ENCODE data around the gene KIAA1217.
"Not testable (repeated sequence)": the region's sequence is repeated elsewhere in the genome, so short reads cannot be mapped to it uniquely, and the experiment has no call there.

KIAA1217 gene

DNA sequence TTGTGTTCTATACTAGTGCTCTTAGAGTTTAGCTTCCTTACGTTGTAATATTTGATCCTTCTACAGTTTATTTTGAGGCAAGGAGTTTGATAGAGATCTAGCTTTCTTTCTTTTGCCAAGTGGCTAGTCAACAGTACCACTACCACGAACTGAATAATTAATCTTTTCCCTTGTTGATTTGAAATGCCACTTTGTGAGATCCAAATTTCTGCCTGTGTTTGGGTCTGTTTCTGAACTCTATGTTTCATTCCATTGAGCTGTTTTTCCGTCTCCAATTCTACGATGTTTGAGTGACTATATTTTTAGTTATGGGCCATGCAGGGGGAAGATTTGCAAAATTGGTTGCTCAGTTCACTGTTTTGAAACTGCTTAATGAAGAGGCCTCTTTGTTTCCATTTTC is 134.7 kb downstream of the KIAA1217 start:
- DNase-seq, result no peak

DNA sequence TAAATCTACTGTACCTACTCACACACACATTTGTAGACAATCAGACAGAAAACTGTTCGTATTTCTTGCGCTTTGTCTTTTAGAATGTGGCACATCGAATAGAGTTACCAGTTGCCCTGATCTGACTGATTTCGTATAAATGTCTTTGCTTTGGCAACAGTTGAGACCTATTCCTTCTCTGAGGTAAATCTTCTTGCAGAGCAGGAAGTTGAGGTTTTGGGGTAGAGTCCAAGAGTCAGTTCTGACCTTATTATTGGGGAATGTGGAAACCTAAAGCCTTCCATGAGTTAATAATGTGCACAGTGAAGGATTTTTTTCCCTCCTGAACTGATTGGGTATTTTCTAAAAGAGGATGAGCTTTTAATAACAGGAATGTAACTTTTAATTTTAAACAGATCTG is 135.3 kb downstream of the KIAA1217 start:
- DNase-seq, result no peak

DNA sequence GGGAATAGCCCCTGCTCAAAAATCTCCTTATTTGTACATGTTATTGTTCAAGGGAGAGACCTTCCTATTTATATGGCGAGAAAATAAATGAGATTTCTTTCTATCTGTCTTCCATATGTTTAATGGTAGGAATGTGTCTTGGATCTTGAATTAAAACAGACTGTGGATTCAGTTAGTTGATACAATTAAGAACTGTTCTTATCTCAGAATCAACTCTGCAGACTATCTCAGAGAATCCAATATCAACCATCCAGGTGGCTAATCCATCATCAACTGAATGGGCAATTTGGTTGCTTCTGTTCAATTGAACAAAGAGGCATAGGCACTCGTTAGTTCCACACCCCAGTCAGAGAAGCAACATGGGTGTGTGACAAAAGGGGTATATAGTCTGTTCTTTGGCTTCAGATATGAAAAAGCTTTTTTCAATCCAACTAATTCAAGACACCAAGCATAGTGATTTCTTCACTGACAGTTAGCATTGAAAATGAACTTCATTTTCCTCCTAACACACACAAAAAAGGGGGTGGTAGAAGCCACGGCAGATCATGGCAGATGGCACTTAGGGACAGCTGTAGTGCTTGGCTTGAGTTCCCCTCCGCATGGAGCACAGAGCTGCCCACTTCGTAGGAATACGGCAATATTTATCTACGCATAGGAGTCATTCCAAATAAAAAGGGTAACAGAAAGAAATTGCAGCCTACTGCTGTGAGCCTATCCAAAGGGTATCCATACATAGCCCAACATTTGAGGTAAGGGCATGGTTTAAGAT is 135.9 kb downstream of the KIAA1217 start:
- DNase-seq, result no peak

DNA sequence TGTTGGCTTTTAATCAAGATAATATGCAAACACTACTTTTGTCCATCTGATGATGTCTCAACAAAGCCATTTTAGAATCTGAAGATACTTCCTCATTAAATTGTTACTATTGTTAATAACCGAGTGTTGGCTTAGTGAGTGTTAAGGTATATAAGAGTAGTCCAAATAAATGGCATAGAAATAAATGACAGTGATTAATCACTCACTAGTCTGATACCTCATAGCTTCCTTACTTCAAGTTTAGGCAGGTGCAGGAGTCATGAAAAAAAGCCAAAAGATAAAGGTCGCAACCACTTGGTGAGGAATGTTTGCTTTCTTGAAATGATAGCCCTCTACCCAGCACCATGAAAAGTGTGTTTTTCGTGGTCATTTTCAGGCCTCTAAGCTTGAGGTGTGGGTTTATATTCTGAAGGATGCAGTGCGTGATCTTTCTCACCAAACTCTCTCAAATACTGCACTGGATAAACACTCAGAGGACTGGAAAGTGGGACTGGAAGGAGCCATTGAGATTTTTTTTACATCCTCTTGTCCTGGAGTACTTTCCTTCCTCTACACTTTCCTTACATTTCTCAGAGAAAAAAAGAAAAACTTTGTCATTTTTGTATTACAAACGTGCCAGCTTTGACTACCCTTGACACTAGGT is 138.1 kb downstream of the KIAA1217 start:
- no peak for DNase-seq

DNA sequence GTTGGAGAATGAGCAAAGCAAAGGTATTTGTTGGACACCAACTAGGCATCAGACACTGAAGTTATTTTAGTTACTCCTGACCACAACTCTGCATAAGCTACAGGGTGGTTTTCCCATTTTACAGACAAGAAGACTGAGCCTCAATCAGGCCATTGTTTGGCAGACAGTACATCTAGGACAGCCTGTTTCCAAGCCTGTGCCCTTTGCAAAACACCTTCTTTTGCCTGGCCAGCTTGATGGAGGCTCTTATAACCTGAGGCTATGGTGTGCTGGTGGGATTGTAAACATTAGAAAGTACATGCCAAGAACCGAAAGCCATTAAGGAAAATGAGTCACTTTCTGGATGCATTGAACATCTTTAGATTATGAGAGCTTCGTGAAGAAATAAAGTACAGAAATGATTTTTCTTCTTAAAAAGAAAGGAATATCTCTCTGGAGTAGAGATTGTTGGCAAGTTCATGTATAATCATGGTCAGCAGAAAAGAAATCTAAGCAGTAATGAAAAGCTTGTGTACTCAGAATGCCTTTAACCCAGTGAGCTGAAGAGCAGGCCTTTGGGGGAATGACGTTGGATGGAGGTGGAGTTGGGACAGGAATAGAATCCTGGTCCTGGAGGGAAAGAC is 140.6 kb downstream of the KIAA1217 start:
- no peak for DNase-seq

DNA sequence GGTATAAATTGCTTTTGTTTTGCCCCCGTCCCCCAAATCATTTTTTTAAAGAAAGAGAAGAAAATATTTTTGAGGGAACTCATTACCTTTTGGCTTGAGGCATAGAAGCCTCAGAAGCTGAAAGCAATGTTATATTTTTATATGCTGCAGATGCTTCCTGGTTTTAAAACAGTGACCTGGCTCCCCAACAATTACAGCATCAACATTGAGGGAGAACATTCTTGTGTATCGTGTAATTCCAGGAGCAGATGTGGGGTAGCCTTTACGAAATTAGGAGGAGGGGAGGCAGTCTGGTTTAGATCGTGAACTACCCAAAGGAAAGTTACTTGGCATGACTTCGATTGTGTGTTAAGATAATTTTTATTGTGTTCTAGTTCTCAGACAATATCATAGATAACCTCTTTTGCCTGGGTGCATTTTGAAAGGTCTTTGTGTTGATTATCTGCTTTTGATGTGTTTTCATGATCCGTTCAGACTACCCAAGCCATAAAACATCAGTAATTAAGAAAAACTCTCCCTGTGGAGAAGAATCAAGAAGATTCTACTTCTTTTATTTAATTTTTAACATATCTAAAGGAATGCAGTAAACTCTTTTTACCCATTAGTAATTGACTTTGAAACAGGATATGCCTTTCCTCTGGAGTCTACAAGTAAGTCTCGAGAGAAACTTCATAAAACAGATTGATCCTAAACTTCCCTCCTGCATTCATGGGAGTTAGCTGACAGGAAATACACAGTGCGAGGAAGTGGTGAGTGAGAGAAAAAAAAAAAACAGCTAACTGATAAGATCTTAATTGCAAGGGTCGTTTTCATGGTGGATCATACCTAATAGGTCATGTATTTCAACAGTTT is 141.4 kb downstream of the KIAA1217 start:
- DNase-seq, result no peak

DNA sequence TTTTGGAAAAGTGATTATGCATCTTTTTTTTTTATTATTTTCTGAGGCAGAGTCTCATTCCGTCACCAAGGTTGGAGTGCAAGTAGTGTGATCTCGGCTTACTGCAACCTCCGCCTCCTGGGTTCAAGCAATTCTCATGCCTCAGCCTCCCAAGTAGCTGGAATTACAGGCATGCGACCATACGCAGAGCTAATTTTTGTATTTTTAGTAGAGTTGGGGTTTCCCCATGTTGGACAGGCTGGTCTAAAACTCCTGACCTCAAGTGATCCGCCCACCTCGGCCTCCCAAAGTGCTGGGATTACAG is 141.9 kb downstream of the KIAA1217 start:
- DNase-seq, result not testable (repeated sequence)

DNA sequence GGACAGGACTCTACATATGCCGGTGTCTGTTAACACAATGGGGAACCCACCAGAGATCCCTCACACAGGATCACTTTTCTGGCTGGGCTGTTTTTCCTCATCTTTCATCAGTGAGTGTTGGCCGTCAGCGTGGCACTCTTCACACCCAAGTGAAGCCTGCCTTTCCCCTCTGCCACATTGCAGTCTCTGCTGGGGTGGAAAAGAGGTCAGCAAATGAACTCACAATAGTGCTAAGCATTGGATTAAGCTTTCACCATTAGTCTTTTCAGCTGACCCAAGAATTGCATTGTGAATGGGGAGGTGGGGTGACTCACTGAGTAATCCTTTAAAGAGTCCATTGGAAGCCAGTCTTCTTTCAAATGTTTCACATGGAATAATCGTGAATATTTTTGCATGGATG is 143.0 kb downstream of the KIAA1217 start:
- no peak for DNase-seq

DNA sequence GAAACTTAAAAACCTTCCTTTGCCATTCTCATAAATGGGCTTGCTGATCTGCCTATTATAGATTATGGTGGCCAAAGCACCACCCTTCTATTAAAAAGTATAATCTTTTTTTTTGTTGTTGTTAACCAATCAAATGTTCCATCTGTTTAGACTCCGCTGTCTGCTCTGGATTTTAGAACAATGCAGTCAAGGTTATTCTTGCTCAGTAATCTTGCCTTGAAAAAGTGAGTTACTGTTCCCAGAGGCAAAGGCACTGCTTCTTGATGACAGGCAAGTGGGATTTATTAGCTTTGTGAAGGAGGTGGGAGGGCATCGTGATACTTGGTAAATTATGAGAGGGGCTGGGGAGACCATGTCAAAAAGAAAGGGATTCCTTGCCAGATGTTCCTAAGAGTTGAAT is 143.5 kb downstream of the KIAA1217 start:
- no peak for DNase-seq

DNA sequence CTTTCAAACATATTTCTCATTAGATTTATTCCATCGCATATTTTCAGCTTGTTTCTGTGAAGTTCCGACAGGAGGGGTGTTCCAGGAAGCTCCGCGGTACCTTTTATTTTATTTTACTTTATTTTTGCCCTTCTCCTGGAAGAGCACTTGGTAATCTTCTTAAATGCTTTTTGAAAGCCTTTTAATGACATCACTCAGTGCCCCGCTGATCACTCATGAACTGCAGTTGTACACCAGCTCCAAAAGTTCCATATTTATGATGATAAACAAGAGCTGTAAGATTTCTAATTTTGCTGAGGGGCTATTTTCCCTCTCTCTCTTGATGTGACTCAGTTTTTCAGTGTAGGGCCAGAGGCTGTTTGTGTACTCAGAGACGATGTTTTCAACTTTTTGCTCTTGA is 144.4 kb downstream of the KIAA1217 start:
- no peak for DNase-seq

DNA sequence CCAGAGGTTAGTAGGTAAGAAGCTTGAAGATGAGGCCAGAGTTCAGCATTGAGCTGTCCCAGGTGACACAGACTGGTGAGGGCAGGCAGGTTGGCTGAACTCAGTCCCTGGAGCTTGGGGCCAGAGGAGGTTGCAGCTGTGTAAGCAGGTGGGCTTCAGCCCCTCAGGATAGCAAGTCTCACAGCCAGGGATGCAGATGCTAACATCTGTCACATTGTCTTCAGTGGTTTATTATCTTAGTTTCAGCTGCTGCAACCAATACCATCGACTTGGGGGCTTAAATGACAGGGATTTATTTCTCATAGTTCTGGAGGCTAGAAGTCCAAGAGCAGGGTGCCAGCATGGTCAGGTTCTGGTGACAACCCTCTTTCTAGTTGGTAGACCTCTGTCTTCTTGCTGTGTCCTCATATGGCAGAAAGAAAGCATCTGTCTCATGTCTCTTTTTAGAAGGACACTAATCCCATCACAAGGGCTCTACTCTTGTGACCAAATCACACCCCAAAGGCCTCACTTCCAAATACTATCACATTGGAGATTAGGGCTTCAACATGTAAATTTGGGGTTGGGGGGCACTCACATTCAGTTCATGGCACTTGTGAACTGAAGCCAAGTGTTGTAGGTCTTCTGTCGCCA is 146.2 kb downstream of the KIAA1217 start:
- no peak for DNase-seq

DNA sequence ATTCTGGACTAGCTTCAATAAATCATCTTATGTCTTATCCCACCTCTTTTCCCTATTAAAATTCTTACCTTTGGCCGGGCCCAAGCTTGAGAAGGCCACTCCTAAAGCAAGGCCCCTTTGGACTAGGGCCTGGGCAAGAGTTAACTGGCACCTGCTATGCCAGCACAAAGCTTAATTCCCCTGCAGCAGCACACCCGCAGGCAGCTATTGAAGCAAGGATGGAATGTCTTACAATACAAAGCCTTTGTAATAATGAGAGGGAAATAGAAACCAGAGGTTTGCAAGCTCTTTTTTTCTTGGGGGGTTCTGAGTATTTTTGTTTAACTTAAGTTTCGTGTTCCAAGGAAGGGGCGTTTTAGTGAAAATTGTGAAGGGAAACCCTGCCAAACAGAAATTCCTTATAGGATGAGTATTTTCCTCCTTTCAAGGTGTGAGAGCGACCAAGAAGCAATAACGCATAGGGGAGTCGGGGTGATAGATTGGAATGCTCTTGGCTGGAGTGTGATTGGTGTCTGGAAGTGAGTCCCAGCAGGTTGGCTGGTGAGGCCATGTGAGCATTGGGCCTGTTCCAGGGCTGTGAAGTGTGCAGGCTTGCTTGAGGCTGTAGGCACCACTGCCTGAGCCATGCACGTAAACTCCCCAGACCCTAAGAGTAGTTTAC is 148.5 kb downstream of the KIAA1217 start:
- DNase-seq, result no peak

DNA sequence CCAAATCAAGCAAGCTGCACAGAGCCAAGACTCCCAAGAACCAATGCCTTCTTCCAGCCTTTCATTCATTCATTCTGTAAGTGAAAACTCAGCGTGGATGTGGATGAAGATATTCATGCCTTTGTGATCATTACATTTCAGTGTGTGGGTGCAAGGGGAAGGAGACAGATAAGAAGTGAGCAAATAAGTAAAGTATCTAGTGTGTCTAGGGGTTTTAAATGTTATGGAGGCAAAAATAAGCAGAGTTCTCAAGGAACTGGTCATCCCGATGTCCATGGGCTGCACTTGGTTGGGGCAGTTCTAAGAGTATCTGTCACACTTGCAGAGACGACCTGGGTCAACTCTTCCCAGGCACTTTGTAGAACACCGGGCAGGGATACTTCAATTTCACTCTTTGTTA is 149.1 kb downstream of the KIAA1217 start:
- no peak for DNase-seq

DNA sequence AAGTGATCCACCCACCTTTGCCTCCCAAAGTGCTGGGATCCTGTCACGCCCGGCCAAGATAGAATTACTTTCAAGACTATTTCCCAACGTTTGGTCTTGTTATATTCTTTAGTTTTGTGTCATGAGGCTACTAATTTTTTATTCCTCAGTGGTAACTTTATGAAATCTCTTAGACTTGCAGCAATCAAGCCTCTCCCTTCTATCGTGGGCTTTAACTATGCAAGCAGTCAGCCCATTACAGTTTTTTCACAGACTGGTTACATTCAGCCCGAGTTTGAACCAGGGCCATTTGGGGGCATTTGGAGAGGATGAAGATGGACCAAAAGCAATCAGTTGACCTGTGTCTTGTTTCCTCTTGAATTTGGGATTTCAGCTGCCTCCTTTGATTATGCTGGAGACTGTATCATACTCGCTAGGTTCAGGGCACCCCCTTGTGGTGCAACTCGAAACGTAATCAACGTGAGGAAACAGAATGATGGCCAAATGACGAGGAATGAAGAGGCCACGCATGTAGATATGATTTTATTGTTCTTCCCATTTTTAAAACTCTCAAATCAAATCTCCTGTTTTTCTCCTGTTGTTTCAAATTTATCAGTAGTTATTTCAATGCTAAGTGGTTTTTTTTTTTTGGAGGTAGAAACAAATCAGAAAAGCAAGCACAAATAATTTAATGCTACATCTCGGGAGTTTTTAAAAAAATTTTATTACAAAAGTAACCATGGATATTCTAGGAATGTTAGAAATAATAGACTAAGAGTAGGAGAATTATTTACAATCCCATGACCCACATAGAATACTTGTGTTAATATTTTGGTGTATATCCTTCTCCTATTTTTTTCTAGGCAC is 151.6 kb downstream of the KIAA1217 start:
- peak; percentile 4 to 20 for DNase-seq

DNA sequence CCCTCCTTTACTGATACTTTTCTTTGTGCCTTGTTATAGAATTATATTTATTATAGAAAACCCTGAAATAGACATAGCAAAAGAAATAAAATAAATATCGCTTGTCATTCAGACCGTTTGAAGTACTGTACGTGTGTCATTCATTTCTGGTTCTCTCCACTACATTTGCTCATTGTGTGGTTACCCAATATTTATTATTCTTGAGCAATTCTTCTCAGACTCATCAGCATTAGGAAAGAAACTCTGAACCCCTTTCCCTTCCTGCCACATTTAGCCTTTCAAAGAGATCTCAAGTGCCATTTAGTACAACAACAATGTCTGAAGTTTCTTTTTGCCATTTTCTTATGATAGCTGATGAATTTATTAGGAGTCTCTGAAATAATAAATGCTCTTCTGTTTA is 154.1 kb downstream of the KIAA1217 start:
- peak in 1 of 2 donors; percentile 38 for DNase-seq

DNA sequence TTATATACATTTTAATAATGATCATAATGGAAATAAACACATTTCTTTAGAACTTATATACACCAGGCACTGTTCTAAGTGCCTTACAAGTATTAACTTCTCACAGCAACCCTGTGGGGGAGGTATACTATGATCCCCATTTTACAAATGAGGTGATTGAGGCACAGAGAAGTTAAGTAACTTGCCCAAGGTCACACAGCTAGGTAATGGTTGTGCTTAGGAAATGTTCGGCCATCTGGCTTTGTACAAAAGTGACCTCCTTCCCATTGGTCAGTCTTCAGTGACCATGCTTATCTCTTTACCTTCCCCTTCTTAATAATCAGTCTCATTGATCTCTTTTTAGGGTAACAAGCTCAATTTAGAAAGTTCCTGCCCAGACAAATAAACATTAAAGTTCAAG is 158.8 kb downstream of the KIAA1217 start:
- no peak for DNase-seq

DNA sequence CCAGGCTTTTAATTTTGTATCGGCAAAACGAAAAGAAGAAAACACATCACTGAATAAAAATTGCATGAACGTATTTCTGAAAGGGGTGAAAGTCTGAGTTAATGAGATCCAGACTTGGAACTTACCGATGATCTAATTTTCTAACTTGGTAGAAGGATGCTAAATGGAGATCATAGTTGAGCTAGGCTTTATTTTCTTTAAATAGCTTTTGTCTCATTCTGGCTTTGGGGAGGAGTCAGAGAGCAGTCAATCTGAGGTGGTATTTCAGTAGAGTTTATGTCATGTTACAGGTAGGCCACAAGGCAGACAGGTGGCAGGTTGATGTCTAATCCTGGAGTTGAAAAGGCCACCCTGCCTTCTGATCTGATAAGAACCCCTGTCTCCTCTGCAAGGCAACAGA is 161.9 kb downstream of the KIAA1217 start:
- no peak for DNase-seq

DNA sequence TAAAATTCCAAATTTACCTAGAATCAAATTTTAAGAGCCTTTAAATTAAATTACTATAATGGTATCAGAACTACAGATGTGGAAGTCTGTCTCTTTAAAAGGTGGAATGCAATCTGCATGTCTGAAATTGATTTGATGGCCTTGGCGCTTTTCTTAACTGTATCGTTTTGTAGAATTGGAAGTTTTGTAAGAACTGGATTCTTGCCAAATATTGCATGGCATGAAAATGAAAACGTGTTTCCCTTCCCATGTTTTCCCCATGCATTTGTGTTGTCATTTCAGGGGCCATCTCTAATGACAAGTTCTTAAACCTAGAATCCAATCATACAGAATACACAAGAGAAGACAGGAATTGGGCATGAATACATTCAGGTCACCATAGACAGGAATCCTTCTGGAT is 162.5 kb downstream of the KIAA1217 start:
- no peak for DNase-seq

DNA sequence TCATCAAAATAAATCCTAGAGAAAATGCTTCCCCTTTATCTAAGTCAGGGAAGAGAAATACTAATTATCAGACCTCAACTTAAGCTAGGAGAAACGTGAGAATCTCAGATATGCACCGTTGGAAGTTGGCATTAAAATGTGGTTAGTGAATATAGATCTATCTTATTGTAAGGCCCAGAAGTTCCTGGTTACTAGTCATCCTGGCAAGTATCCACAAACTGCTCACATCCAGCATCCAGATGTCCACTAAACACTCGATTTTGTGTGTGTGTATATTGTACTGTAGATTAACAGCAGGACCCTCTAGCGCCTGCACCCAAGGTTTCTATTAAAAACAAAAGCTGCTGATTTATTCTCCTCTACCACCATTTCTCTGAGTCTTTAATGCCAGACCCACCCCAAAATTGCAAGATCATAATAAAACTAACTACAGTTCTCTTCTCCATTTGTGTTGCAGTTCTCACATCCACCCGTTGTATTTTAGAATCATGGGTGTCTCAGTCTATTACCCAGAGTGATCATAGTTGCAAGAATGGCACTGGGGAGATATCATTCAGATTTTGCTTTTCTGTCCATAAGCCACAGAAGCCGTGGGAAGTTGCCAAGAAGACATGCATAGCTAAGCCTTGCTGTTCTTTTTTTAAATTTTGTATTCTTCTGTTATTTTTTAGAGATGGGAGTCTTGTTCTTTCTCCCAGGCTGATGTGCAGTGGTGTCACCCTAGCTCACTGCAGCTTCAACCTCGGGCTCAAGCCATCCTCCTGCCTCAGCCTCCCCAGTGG is 165.4 kb downstream of the KIAA1217 start:
- DNase-seq, result no peak

DNA sequence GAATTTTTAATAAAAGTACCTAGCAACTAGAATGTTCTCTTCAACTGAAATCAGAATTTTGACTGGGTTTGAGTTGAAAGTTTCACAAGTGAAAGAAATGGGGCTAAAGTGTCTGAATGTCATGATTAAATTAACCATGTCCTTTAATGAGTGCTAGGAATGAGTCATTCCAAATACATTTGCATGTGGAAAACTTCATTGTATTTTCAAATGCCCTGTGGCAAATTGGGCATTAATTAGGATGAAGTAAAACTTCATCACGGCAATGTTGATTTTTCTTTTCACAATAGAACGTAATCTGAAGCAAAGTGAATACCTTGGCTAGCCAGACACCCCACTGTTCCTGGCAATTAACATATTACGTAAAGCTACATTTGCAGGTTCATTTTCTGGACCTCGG is 166.6 kb downstream of the KIAA1217 start:
- no peak for DNase-seq

DNA sequence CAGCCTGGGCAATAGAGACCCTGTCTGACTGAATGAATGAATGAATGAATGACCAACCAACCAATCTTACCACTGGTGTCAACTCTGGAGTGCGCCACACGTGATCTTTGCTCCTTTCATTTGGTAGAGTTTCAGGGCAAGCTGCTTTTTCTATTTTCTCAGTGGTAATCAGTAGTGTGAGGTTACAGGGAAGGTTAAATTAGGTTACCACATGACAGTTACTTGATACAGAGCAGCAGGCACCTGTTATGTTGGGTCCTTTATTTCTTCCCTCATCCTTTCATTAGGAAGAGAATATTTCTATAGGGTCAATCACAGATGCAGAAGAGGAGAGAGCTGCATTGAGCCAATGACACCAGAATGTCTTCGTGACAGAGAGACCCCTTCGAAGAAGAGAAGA is 167.8 kb downstream of the KIAA1217 start:
- no peak for DNase-seq

Data from inflammatory macrophage treated with lipopolysaccharide for 1 hour (primary cell).